EL (cell line): ENCODE results near the gene HDAC3.

ENCODE experiments used
- DNase-seq: peaks from one replicate; pipeline ENCODE4 v3.0.0-alpha.2; 2016

The HDAC3 gene

GRCh38 chr5:141598391-141599345 lies 38.0 kb downstream of the HDAC3 start:
- no peak for DNase-seq

- DNase-seq, result no peak
These were observed 38.8 kb downstream of the HDAC3 start for GRCh38 chr5:141597814-141598213.

- DNase-seq, result no peak
These were observed 39.3 kb downstream of the HDAC3 start for GRCh38 chr5:141597394-141597793.

- no peak for DNase-seq
These were observed 39.8 kb downstream of the HDAC3 start for GRCh38 chr5:141596867-141597266.

GRCh38 chr5:141590127-141590526 lies 46.5 kb downstream of the HDAC3 start:
- no peak for DNase-seq

GRCh38 chr5:141586246-141586645 lies 50.4 kb downstream of the HDAC3 start:
- no peak for DNase-seq

GRCh38 chr5:141585594-141585993 lies 51.1 kb downstream of the HDAC3 start:
- no peak for DNase-seq

- no peak for DNase-seq
These were observed 62.5 kb downstream of the HDAC3 start for GRCh38 chr5:141574122-141574510.

GRCh38 chr5:141573489-141574121 lies 63.0 kb downstream of the HDAC3 start:
- DNase-seq, result no peak
